ENCODE results near the gene THADA. TPM values are rescaled to one million over a fixed set of nuclear protein-coding genes. Genes with fewer than 3 reads are reported as not detected.

The THADA gene
- total RNA-seq, 2 experiments from 2014 or later, result 31.2 to 32.3 TPM

- Histone ChIP-seq H3K36me3 (ENCODE audit: insufficient read depth, low read length) (no peaks in the 10 kb centered on the region), H3K27ac (ENCODE audit: low read depth, low read length, poor library complexity, severe bottlenecking) (no peak overlapping the region), H3K79me2 (ENCODE audit: insufficient read depth, low read depth, low read length) (no peaks in the 10 kb centered on the region), H4K20me1 (ENCODE audit: insufficient read depth, low read length) (no peaks in the 10 kb centered on the region), H3K4me1 (ENCODE audit: insufficient read depth, low read length, poor library complexity, severe bottlenecking) (peaks cover 11% of the 10 kb centered on the region), H3K4me3 (ENCODE audit: low read depth, low read length, poor library complexity, severe bottlenecking) (no peak overlapping the region), H3K9me3 (ENCODE audit: low read length) (no peaks in the 10 kb centered on the region), H3K4me2 (ENCODE audit: low read length) (no peak overlapping the region), H2AFZ (ENCODE audit: low read length) (no peak overlapping the region), H3K9me2 (ENCODE audit: insufficient read depth, low read length) (no peaks in the 10 kb centered on the region)
- no TSS peak for BruUV-seq (replicated peaks)
- TF ChIP-seq, protein P1, sequence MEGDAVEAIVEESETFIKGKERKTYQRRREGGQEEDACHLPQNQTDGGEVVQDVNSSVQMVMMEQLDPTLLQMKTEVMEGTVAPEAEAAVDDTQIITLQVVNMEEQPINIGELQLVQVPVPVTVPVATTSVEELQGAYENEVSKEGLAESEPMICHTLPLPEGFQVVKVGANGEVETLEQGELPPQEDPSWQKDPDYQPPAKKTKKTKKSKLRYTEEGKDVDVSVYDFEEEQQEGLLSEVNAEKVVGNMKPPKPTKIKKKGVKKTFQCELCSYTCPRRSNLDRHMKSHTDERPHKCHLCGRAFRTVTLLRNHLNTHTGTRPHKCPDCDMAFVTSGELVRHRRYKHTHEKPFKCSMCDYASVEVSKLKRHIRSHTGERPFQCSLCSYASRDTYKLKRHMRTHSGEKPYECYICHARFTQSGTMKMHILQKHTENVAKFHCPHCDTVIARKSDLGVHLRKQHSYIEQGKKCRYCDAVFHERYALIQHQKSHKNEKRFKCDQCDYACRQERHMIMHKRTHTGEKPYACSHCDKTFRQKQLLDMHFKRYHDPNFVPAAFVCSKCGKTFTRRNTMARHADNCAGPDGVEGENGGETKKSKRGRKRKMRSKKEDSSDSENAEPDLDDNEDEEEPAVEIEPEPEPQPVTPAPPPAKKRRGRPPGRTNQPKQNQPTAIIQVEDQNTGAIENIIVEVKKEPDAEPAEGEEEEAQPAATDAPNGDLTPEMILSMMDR (conservative IDR thresholded peaks at IDR 0.05; ENCODE audit: low read length), result no peak
- no peak for TF ChIP-seq EZH2phosphoT487 (IDR thresholded peaks at IDR 0.05; ENCODE audit: borderline replicate concordance, low read depth, low read length)
- no peak for DNase-seq (ENCODE audit: low spot score)
- POLR2A ChIA-PET, result interaction anchor here (0.7 to 2.3 kb wide), 4 partner anchors 9 to 63 kb away, joined by 4 to 7 read pairs (median 5); no protein-coding TSS in a partner anchor
- CTCF ChIA-PET (ENCODE audit: unreplicated experiment), result no interaction called here
- intact Hi-C loops (cut with micrococcal nuclease; ENCODE audit: unreplicated experiment), result no loop called here
These were observed 407.1 kb downstream of the THADA start for GRCh38 chr2:43188561-43189386.

GRCh38 chr2:43186679-43187374 is 409.0 kb downstream of the THADA start:
- ChIA-PET CTCF (ENCODE audit: unreplicated experiment) (no interaction called here), POLR2A (interaction anchor here (2.3 kb wide), 1 partner anchor 12 kb away, joined by 7 read pairs; no protein-coding TSS in a partner anchor)
- Histone ChIP-seq H3K79me2 (ENCODE audit: insufficient read depth, low read depth, low read length) (no peaks in the 10 kb centered on the region), H3K9me2 (ENCODE audit: insufficient read depth, low read length) (no peaks in the 10 kb centered on the region), H3K4me1 (ENCODE audit: insufficient read depth, low read length, poor library complexity, severe bottlenecking) (no peaks in the 10 kb centered on the region), H3K4me2 (ENCODE audit: low read length) (no peak overlapping the region), H3K27ac (ENCODE audit: low read depth, low read length, poor library complexity, severe bottlenecking) (no peak overlapping the region), H2AFZ (ENCODE audit: low read length) (no peak overlapping the region), H3K9me3 (ENCODE audit: low read length) (no peaks in the 10 kb centered on the region), H3K4me3 (ENCODE audit: low read depth, low read length, poor library complexity, severe bottlenecking) (no peak overlapping the region), H3K36me3 (ENCODE audit: insufficient read depth, low read length) (no peaks in the 10 kb centered on the region), H4K20me1 (ENCODE audit: insufficient read depth, low read length) (no peaks in the 10 kb centered on the region)
- TF ChIP-seq, protein P1 (conservative IDR thresholded peaks at IDR 0.05; ENCODE audit: low read length), result no peak
- no peak for TF ChIP-seq EZH2phosphoT487 (IDR thresholded peaks at IDR 0.05; ENCODE audit: borderline replicate concordance, low read depth, low read length)
- intact Hi-C loops (cut with micrococcal nuclease; ENCODE audit: unreplicated experiment), result no loop called here
- no TSS peak for BruUV-seq (replicated peaks)
- DNase-seq (ENCODE audit: low spot score), result no peak

Measured in OCI-LY7 (cell line).